HG03565 (cell line): ENCODE measurements around the gene BRF1.

Experiments
- ATAC-seq: cut with Tn5 transposase; IDR thresholded peaks from one replicate; pipeline ENCODE4 v1.9.1; 2021; ENCODE audit warnings: mild to moderate bottlenecking, moderate library complexity; ENCODE audit not compliant: unreplicated experiment

Gene BRF1

DNA sequence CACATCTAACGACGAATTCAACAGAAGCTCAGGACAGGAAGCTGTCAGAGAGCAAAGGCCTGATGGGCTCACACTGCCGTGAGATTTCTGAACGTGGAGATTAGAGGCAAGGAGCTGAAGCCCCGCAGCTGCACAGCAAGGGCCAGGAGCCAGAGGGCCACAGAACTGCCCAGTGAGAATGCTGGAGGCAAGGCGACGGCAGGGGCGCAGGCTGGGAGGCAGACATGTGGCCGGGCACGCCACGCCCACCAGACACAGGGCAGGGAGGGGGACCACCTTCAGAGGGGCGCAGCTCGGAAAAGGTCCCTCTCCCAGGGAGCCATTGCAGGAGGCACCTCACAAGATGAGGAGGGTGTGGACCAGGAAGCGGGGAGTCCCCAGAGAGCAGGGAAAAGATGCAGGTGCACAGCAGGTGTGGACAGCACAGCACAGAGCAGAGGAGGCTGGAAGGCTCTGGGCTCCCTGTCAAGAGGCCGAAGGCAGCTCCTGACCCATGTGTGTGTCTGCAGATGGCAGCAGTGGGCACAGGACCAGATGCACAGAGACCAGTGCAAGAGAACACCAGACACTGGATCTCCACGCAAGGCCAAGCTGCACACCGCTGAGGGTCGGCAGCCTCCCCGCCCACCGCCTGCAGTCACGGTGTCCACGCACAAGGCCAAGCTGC lies 29.4 kb downstream of the BRF1 start:
- no peak for ATAC-seq

GRCh38 chr14:105269405-105269804 lies 31.4 kb downstream of the BRF1 start:
- no peak for ATAC-seq

DNA sequence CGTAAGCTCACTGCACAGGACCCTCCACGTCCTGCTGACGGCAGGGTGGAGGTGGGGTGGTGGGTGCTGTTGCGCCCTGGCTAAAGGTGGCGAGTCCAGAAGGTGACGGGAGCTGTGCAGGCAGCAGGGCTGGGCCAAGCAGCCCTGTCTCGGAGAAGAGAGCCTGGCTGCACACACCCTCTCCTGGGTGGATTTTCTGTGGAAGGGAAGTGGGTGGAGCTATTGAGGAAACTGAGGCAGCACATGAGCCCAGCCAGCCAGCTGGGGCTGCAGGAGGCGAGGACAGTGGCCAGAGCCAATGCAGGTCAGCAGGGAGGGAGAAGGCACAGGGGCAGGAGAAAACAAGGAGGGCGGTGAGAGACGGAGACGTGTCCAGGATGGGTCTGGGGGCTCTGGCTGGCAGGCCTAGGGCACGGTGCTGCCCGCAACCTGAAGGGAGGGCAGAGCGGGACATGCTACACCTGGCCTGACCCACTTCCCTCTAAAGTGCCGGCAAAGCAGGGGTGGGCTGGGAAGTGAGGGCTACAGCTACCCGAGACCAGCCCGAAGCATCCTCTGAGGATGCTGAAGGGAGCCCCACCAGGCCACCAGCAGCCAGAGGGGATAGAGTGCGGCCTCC lies 32.0 kb downstream of the BRF1 start:
- ATAC-seq = no peak

DNA sequence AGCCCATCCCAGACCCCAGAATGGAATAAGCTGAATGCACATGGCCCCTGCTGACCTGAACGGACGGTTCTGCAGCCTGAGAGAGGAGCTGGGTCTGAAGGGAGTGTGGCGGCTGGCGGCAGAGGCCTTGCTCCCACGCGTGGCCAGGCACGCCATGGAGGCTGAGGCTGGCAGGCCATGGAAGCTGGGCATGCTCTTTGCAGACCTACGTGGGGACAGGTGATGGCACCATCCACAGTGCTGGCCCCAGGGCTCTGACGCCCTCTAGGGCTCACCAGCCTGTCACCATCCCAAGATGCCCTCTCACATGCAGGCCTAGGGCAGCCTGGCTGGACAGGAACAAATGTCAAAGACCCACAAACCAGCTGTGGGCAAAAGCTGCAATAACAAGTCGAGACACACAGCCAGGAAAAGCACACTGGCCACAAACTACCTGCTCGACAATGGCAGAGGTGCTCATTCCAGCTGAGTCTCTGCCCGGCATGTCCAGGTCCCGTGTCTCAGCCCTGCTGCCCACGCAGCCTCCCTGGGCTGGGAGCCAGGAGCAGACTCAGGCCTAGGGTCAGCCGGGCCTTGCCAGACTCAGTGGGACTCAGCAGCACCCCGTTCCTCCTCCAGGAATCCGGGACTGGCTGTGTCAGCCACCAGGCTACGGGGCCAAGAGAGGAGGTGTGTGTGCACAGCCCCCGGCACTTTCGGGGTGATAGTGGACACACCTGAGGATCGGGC lies 32.8 kb downstream of the BRF1 start:
- ATAC-seq = no peak

GRCh38 chr14:105261781-105262180 lies 39.0 kb downstream of the BRF1 start:
- ATAC-seq = no peak

DNA sequence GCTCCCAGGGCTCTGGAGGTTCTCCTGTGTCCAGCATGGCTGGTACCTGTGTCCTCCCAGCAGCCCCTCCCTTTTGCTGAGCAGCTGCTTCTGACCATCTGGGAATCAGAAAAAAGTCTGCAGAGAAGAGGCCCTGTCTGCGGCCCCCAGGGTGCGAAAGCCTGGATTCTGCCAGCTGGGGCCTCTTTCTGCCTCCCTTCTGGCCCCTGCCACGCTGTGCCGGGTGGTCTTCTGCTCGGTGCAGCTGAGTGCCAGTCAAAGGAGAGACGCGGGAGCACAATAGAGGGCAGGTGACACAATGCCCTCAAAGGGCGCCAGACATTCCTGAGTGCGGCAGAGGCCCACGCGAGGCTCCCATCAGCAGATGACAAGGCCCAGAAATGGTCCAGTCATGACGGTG lies 39.8 kb downstream of the BRF1 start:
- no peak for ATAC-seq

DNA sequence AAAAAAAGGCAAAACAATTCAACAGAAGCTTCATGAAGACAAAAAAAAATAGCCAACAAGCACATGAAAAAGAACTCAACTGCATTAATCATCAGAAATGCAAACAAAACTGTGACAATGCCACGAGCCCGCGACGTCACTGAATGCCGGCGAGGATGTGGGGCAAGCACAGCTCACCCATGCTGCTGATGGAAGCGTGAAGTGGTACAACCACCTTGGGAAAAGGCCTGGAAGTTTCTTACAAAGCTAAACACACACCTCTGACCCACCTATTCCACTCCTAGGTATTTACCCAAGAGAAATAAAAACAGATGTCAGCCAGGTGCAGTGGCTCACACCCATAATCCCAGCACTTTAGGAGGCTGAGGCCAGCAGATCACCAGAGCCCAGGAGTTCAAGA lies 42.0 kb downstream of the BRF1 start:
- ATAC-seq = no peak

- no peak for ATAC-seq
Measured at GRCh38 chr14:105257464-105257863, 43.3 kb downstream of the BRF1 start.

GRCh38 chr14:105256292-105256960 lies 44.4 kb downstream of the BRF1 start:
- no peak for ATAC-seq

DNA sequence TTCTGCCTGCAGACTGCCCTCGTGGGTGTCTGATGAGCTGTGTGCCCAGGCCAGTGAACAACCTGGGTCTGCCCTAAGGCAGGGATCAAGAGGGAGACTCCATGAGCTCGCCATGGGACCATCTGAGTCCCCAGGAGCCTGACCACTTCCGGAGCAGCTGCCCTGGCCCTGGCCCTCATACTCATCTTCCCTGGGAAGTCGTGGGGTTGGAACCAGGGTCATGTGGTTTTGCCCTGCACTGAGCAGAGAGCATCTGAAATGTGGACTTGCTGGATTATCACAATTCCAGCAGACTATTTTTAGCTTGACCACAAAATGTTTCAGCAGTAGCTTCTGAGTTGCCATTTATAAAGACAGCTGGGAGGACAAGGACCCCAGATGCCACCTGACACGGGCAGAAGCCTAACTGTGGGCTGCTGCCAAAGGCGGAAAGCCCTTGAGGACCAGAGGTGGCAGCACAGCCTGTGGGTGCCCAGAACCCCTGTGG lies 45.7 kb downstream of the BRF1 start:
- ATAC-seq = no peak

GRCh38 chr14:105253329-105253682 lies 47.5 kb downstream of the BRF1 start:
- no peak for ATAC-seq

DNA sequence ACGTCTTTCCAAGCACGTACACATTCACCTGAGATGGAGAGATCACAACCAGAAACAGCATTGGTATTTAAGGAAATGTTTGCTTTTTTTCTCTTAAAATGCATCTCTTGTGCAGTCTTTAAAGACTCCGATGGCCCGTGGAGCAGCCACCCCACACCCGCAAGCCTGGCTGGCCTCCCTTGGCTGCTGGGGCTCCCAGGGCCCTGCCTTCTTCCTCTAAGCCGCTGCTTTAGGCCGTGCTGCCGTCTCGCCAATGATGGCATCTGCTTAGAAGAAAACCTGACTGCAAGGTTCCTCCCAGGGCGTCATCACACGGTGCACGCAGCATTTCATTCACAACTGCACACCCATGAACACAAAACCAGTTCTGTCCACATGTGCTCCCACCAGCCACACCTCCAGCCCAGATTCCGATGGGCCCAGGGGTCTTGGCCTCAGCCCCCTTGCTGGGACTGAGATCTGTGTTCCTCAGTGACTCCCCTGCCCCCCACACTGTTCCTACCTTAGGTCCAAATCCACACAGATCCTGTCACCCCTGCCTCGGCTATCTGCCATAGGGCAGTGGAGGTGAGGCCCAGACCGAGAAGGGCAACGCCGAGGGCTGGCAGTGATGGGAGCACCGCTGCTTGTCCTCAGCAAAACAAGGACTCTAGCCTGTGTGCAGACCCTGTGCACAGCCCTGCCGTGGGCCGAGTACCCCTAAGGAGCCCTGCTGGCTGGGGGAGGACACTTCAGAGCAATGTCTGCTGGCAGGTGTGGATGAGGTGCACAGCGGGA lies 48.1 kb downstream of the BRF1 start:
- ATAC-seq = no peak

DNA sequence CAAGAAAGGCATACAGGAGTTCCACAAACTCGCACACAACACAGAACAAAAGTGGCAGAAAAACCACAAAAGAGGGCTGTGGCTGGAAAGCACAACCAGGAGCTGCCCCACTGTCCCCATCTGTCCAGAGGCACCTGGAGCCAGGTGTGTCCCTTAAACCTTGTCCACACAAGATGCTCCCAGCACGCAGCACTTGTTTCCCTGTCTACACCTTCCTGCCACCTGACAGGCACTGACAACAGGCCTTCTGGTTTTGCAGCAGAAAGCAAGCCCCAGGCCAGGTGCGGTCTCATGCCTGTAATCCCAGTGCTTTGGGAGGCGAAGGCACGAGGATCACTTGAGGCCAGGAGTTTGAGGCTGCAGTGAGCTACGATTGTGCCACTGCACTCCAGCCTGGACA lies 48.9 kb downstream of the BRF1 start:
- ATAC-seq = no peak

- ATAC-seq = no peak
Measured at GRCh38 chr14:105250986-105251385, 49.8 kb downstream of the BRF1 start.

GRCh38 chr14:105250008-105250366 lies 50.8 kb downstream of the BRF1 start:
- ATAC-seq = no peak

DNA sequence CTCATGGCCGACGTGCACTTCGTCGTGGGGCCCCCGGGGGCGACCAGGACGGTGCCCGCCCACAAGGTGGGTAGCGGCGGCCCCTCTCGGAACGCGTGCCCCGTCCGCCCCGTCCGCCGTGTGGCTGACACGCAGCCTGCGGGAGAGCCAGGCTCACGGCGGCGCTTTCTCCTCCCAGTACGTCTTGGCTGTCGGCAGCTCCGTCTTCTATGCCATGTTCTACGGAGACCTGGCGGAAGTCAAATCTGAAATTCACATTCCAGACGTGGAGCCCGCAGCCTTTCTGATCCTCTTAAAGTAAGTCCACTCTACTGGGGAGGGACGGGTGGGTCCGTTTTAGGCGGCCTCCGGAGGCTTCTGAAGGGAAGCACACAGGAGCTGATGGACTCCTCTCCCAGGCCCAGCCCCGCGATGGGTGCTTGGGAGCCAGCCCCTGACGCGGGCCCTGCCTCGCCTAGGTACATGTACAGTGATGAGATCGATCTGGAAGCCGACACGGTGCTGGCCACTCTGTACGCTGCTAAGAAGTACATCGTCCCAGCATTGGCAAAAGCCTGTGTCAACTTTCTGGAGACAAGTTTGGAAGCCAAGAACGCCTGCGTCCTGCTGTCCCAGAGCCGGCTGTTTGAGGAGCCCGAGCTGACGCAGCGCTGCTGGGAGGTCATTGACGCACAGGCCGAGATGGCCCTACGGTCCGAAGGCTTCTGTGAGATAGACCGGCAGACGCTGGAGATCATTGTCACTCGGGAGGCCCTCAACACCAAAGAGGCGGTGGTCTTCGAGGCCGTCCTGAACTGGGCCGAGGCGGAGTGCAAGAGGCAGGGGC lies 51.4 kb downstream of the BRF1 start:
- ATAC-seq = no peak

- peak; percentile 83 for ATAC-seq
Measured at GRCh38 chr14:105248368-105249181, 52.2 kb downstream of the BRF1 start, which contains the start of gene BTBD6. Gene BTBD6, plus strand, starts transcription at chr14:105248533. Its CDS starts 179 bp downstream, at chr14:105248712.

GRCh38 chr14:105247715-105248367 lies 53.0 kb downstream of the BRF1 start:
- ATAC-seq = no peak

GRCh38 chr14:105247026-105247425 lies 53.8 kb downstream of the BRF1 start:
- no peak for ATAC-seq
